ENCODE results near the gene LRRC8A.
A peak's percentile ranks its signal among the peaks of the same experiment; 100 is the strongest.
"Not testable (repeated sequence)": the region's sequence is repeated elsewhere in the genome, so short reads cannot be mapped to it uniquely, and the experiment has no call there.

LRRC8A gene

DNA sequence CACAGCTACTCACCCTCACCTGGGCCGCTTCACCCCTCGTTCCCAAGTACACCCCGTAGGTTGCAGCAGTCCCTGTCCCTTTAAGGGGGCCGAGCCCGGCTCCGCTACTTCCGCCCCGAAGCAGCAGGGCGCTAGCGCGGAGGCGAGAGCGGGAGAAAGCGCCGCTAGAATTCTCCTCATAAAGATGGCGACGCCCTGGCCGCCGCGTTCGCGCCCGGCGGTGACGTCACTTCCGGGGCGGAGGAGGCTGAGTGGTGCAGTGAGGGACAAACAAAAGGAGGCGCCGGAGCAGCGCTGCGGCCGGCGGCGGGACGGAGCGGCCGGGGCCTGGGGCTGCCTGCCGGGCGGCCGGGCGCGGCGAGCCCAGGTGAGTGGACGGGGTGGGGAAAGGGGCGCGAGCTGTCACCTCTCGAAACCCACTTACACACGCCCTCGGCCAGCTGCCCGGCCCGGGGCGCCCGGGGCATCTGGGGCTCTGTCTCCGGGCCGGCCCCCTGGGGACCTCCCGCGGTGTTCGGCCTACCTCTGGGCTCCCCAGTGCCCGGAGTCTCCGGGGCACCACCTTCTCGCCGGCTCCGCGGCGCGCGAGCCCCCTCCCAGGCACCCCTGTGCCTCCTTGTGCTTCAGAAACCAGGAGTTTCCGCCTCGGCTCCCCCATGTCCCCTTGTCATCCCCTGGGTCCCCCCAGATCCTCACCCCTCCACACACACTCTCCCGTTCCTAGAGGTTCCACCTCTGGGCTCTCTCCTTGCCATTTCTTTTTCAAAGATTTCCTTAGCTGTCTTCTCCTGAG, at the start of gene LRRC8A, which contains the start of gene KYAT1:
TSS of gene LRRC8A (plus strand) at position 250 of the 793 bp plus-strand sequence. CDS start 25,032 bp downstream, outside the sequence.
TSS of gene KYAT1 (minus strand) at position 67 of the 793 bp plus-strand sequence. CDS start 36,545 bp downstream, outside the sequence.
- Histone ChIP-seq H3K9ac (ENCODE audit: low read length) (peak within 1 kb of the TSS; percentile 100), H3K9me3 (ENCODE audit: low read length) (no peaks in the 10 kb centered on the region)

DNA sequence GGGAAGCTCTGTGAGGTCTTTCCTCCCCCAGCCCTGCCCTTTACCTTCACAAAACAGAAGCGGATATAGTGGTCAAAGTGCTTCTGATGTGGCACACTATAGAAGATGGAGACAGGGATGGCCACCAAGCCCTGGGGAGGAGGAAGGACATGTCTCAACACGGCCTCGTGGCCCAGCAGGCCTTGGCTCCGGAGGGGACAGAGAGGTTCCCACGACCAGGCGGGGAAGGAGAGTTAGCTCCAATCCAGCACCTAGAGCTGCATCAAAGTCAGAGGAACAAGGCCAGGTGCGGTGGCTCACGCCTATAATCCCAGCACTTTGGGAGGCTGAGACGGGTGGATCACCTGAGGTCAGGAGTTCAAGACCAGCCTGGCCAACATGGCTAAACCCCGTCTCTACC, 48.2 kb upstream of the LRRC8A start:
- Histone ChIP-seq H3K27me3 (ENCODE audit: control insufficient read depth in 1 of 2, insufficient read depth in 2 of 2, low read length in 2 of 2) (no peaks in the 10 kb centered on the region), H3K4me3 (ENCODE audit: low read depth in 1 of 2, low read length in 2 of 2) (no peak overlapping the region), H3K9ac (ENCODE audit: low read length) (no peak overlapping the region), H3K27ac (ENCODE audit: low read depth, low read length) (no peak overlapping the region), H3K4me1 (ENCODE audit: insufficient read depth, low read length) (peaks cover 9% of the 10 kb centered on the region), H3K9me3 (ENCODE audit: low read length) (no peaks in the 10 kb centered on the region), H3K36me3 (ENCODE audit: insufficient read depth, low read length) (no peaks in the 10 kb centered on the region)

More for the DNA sequence above, at the start of gene LRRC8A, which contains the start of gene KYAT1:
- no peaks in the 10 kb centered on the region for H3K27me3 ChIP-seq (ENCODE audit: control insufficient read depth in 1 of 2, insufficient read depth in 2 of 2, low read length in 2 of 2)
- peaks cover 12% of the 10 kb centered on the region for H3K36me3 ChIP-seq (ENCODE audit: insufficient read depth, low read length)
- peaks cover 33% of the 10 kb centered on the region for H3K4me1 ChIP-seq (ENCODE audit: insufficient read depth, low read length)
- peak within 1 kb of the TSS; percentile 89 for H3K27ac ChIP-seq (ENCODE audit: low read depth, low read length)
- peak within 1 kb of the TSS; percentile 82 to 99 for H3K4me3 ChIP-seq (ENCODE audit: low read depth in 1 of 2, low read length in 2 of 2)

DNA sequence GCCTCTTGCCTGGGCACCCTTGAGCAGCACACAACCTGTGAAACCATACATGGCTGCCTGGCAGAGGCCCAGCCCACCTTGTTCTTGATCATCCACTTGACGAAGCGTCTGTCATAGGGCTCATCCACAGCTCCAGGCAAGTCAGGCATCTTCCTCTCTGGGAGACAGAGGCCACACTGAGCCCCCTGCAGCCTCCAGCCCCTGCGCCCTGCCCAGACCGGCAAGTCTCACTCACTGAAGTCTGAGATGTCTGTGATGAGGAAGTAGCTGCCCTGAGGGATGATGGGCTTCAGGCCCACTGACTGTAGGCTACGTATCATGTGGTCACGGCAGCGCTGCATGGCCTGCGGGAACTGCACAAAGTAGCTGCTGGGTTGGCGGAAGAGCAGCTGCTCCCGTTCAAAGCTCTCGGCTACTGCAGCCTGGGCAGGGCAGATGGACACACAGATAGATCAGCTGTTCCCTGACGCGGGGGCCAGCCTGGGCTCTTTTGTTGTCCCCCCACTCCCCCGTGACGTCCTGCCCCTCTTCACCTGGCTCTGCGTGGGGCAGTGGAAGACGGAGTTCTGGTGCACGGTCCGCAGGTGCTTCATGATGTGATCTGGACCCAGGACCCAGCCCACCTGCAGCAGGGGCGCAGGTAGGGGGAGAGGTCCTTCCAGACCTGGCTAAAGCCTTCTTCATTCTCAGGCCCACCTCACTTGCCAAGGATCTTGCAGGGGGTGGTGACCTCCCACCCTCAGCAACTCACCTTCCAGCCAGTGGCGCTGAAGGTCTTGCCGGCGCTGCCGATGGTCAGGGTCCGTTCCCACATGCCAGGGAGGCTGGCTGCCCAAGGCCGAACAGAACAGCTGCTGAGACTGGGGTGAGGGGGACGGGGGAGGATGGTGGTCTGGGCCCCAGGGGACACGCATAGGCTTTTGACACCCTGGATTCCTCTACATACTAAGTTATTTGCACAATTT, 46.4 kb upstream of the LRRC8A start:
- Histone ChIP-seq H3K9ac (ENCODE audit: low read length) (no peak overlapping the region), H3K36me3 (ENCODE audit: insufficient read depth, low read length) (no peaks in the 10 kb centered on the region)

DNA sequence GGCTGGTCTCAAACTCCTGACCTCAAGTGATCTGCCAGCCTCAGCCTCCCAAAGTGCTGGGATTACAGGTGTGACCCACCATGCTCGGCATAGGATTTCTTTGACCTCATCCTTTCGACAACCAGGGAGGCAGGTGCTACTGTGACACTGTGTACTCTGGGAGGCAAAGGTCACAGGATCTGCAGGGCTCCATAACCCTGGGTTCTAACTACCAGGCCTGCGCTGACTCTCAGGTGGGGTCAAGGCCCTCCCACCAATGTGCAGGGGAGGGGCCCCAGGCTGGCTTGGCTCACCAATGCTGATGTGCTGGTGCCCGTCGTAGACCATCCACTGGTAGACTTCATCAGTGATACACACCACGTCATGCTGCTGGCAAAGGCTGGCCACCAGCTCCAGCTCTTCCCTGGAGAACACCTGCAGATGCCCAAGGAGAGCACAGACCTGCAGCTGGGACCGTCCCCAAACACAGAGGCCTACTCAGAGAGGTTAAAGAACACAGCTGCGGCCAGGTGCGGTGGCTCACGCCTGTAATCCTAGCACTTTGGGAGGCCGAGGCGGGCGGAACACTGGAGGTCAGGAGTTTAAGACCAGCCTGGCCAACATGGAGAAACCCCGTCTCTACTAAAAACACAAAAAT, 45.3 kb upstream of the LRRC8A start:
- no peaks in the 10 kb centered on the region for H3K36me3 ChIP-seq (ENCODE audit: insufficient read depth, low read length)
- no peak overlapping the region for H3K27ac ChIP-seq (ENCODE audit: low read depth, low read length)
- no peaks in the 10 kb centered on the region for H3K27me3 ChIP-seq (ENCODE audit: control insufficient read depth in 1 of 2, insufficient read depth in 2 of 2, low read length in 2 of 2)
- no peak overlapping the region for H3K9ac ChIP-seq (ENCODE audit: low read length)
- no peaks in the 10 kb centered on the region for H3K9me3 ChIP-seq (ENCODE audit: low read length)
- H3K4me1 ChIP-seq (ENCODE audit: insufficient read depth, low read length), result no peaks in the 10 kb centered on the region
- H3K4me3 ChIP-seq (ENCODE audit: low read depth in 1 of 2, low read length in 2 of 2), result no peak overlapping the region

More for the DNA sequence above, 46.4 kb upstream of the LRRC8A start:
- no peaks in the 10 kb centered on the region for H3K9me3 ChIP-seq (ENCODE audit: low read length)
- H3K27me3 ChIP-seq (ENCODE audit: control insufficient read depth in 1 of 2, insufficient read depth in 2 of 2, low read length in 2 of 2), result no peaks in the 10 kb centered on the region
- no peaks in the 10 kb centered on the region for H3K4me1 ChIP-seq (ENCODE audit: insufficient read depth, low read length)
- no peak overlapping the region for H3K4me3 ChIP-seq (ENCODE audit: low read depth in 1 of 2, low read length in 2 of 2)
- no peak overlapping the region for H3K27ac ChIP-seq (ENCODE audit: low read depth, low read length)

DNA sequence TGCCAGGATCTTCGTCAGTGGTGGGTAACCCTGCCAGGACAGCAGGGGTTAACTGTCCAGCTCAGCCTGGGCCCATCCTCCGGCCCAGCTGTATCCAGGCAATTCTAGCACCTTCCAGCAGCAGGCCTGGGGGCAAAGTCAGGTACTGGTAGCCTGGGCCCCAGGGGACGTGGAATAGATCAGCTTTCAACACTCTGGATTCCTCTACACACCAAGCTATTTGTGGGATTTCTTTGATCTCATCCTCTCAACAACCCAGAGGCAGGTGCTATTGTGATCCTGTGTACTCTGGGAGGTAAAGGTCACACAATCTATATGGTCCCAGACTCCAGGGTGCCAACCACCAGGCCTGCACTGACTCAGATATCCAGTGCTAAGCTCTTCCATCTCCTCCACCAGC, 43.6 kb upstream of the LRRC8A start:
- H3K4me1 ChIP-seq (ENCODE audit: insufficient read depth, low read length), result no peaks in the 10 kb centered on the region
- no peaks in the 10 kb centered on the region for H3K27me3 ChIP-seq (ENCODE audit: control insufficient read depth in 1 of 2, insufficient read depth in 2 of 2, low read length in 2 of 2)
- H3K9me3 ChIP-seq (ENCODE audit: low read length), result no peaks in the 10 kb centered on the region
- H3K4me3 ChIP-seq (ENCODE audit: low read depth in 1 of 2, low read length in 2 of 2), result no peak overlapping the region
- no peak overlapping the region for H3K27ac ChIP-seq (ENCODE audit: low read depth, low read length)
- no peak overlapping the region for H3K9ac ChIP-seq (ENCODE audit: low read length)
- H3K36me3 ChIP-seq (ENCODE audit: insufficient read depth, low read length), result no peaks in the 10 kb centered on the region

DNA sequence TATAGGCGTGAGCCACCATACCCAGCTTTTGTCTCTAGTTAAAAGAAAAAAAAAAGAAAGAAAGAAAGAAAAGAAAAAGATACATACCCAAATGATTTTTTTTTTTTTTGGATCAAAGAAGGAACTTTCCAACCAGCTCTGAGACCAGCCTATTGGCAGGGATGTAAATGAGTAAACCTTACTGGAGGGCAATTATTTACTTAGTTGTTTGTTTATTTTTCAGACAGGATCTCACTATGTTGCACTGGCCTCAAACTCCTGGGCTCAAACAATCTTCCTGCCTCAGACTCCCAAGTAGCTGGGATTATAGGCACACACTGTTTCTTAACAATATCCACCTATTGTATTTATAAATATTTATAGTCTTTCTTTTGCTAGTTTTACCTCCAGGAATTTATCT, 41.4 kb upstream of the LRRC8A start:
- Histone ChIP-seq H3K27me3 (ENCODE audit: control insufficient read depth in 1 of 2, insufficient read depth in 2 of 2, low read length in 2 of 2) (no peaks in the 10 kb centered on the region), H3K27ac (ENCODE audit: low read depth, low read length) (no peak overlapping the region), H3K9me3 (ENCODE audit: low read length) (no peaks in the 10 kb centered on the region), H3K4me1 (ENCODE audit: insufficient read depth, low read length) (no peaks in the 10 kb centered on the region), H3K9ac (ENCODE audit: low read length) (no peak overlapping the region), H3K4me3 (ENCODE audit: low read depth in 1 of 2, low read length in 2 of 2) (no peak overlapping the region), H3K36me3 (ENCODE audit: insufficient read depth, low read length) (no peaks in the 10 kb centered on the region)

DNA sequence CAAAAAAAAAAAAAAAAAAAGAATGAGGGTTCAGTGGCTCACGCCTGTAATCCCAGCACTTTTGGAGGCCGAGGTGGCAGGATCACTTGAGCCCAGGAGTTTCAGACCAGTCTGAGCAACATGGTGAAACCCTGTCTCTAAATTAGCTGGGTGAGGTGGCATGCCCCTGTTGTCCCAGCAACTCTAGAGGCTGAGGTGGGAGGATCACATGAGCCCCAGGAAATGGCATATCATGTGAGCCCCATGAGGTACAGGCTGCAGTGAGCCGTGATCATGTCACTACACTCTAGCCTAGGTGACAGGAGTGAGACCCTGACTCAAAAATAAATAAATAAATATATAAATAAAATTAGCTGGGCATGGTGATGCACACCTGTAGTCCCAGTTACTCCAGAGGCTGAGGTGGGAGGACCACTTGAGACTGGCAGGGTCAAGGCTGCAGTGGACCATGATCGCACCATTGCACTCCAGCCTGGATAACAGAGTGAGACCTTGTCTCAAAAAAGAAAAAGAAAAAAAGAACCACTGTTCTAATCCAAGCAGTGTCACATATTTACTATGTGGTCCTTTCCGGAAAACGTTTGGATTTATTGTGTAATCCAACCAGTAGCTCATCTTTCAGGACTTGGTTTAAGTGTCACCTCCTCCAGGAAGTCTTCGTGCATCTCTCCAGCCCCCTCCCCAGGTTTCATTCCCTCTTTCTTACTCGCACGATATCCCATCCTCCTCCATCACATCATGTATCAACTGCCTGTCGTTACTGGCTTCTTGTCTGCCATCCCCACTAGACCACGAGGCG, 40.0 kb upstream of the LRRC8A start:
- Histone ChIP-seq H3K4me3 (ENCODE audit: low read depth in 1 of 2, low read length in 2 of 2) (no peak overlapping the region), H3K9ac (ENCODE audit: low read length) (no peak overlapping the region), H3K4me1 (ENCODE audit: insufficient read depth, low read length) (no peaks in the 10 kb centered on the region), H3K9me3 (ENCODE audit: low read length) (no peaks in the 10 kb centered on the region), H3K36me3 (ENCODE audit: insufficient read depth, low read length) (no peaks in the 10 kb centered on the region), H3K27me3 (ENCODE audit: control insufficient read depth in 1 of 2, insufficient read depth in 2 of 2, low read length in 2 of 2) (no peaks in the 10 kb centered on the region), H3K27ac (ENCODE audit: low read depth, low read length) (no peak overlapping the region)

DNA sequence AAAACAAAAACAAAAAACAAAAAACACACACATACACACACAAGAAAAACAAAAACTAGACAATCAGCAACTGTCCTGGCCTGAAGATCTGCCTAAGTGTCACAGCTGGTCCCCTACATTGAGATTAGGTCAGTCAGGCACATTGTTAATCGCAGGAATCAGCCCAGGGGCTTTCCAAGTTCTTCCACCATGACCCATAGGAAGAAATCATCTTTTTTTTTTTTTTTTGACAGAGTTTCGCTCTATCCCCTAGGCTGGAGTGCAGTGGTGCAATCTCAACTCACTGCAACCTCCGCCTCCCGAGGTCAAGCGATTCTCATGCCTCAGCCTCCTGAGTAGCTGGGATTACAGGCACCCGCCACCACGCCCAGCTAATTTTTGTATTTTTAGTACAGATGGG, 38.8 kb upstream of the LRRC8A start:
- H3K4me1 ChIP-seq (ENCODE audit: insufficient read depth, low read length); H3K36me3 ChIP-seq (ENCODE audit: insufficient read depth, low read length); H3K27ac ChIP-seq (ENCODE audit: low read depth, low read length); H3K9me3 ChIP-seq (ENCODE audit: low read length); H3K9ac ChIP-seq (ENCODE audit: low read length); H3K4me3 ChIP-seq (ENCODE audit: low read depth in 1 of 2, low read length in 2 of 2); H3K27me3 ChIP-seq (ENCODE audit: control insufficient read depth in 1 of 2, insufficient read depth in 2 of 2, low read length in 2 of 2): not testable (repeated sequence)

DNA sequence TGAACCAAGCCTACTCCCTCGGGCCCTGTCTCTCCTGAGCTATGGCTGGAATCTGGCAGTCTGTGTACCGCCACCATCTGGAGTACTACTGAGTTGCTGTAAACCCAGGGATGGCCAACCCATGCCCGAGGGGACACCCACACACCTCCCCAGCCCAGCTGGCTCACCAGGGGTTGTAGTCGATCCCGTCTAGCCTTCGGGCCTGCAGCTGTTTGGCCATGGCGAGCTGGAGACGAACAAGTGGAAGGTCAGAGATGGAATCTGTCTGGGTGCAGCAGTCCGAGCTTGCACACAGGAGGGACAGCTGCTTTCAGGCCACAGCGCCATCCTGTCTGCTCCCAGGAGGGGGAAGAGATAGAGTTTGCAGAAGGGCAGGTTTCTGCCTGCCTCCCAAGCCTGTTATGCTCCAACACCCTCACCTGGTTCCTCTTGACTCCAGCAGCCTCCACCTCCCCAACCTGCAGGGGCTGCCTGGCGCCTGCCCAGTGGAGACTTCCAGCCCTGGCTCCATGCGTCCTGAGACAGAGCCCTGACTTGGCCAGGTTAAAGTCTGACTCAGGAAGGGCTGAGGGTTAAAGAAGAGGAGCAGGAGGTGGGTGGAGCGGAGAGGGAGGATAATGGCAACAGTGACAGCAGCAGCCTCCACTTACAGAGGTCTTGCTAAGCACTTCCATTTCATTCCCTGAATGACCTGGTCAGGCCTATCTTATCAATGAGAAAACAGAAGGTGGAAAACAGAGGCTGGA, 36.6 kb upstream of the LRRC8A start:
- Histone ChIP-seq H3K27me3 (ENCODE audit: control insufficient read depth in 1 of 2, insufficient read depth in 2 of 2, low read length in 2 of 2) (no peaks in the 10 kb centered on the region), H3K4me1 (ENCODE audit: insufficient read depth, low read length) (no peaks in the 10 kb centered on the region), H3K9ac (ENCODE audit: low read length) (no peak overlapping the region), H3K36me3 (ENCODE audit: insufficient read depth, low read length) (no peaks in the 10 kb centered on the region), H3K27ac (ENCODE audit: low read depth, low read length) (no peak overlapping the region), H3K4me3 (ENCODE audit: low read depth in 1 of 2, low read length in 2 of 2) (no peak overlapping the region), H3K9me3 (ENCODE audit: low read length) (no peaks in the 10 kb centered on the region)

DNA sequence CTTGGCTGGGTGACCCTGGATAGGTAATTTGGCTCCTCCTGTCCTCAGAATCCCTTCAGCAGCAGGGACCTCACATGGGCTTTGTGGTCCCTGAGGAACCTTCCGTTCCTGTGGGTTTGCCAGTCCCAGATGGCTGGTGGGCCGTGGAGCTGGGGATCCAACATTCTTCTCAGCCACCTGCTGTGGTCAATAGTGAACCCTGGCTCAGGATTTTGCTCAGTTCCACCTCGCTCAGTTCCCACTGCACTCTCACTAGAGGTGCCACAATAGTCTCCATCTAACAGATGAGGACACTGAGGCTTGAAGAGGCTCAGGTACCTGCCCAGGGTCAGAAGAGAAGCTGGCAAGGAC, 35.3 kb upstream of the LRRC8A start:
- Histone ChIP-seq H3K4me3 (ENCODE audit: low read depth in 1 of 2, low read length in 2 of 2) (no peak overlapping the region), H3K27me3 (ENCODE audit: control insufficient read depth in 1 of 2, insufficient read depth in 2 of 2, low read length in 2 of 2) (no peaks in the 10 kb centered on the region), H3K27ac (ENCODE audit: low read depth, low read length) (no peak overlapping the region), H3K9ac (ENCODE audit: low read length) (no peak overlapping the region), H3K9me3 (ENCODE audit: low read length) (no peaks in the 10 kb centered on the region), H3K4me1 (ENCODE audit: insufficient read depth, low read length) (no peaks in the 10 kb centered on the region), H3K36me3 (ENCODE audit: insufficient read depth, low read length) (no peaks in the 10 kb centered on the region)
